OCI-LY1 (cell line): ENCODE measurements around the gene PSMD2.
A peak's percentile ranks its signal among the peaks of the same experiment; 100 is the strongest.

Experiments
- H2AFZ ChIP-seq: fragments of 200-600 bp; sonication (generic), shearing (Covaris generic); 2 replicates; pipeline ENCODE4 v1.6.0; 2014; ENCODE audit warnings: antibody characterized with exemption, mild to moderate bottlenecking, low read length
- H3F3A ChIP-seq: fragments of 200-600 bp; sonication (generic), shearing (Covaris generic); 2 replicates; pipeline ENCODE4 v1.6.0; 2014; ENCODE audit warnings: mild to moderate bottlenecking, antibody characterized with exemption, low read length, moderate library complexity; ENCODE audit not compliant: insufficient read depth
- H3K27ac ChIP-seq: fragments of 200-600 bp; sonication (generic); 2 replicates; pipeline ENCODE4 v1.5.1; 2014; ENCODE audit warnings: low read length, mixed run types, mild to moderate bottlenecking, low read depth; ENCODE audit not compliant: poor library complexity, severe bottlenecking
- H3K27me3 ChIP-seq: fragments of 200-600 bp; sonication (generic); 2 replicates; pipeline ENCODE4 v1.6.0; 2014; ENCODE audit warnings: antibody characterized with exemption, mild to moderate bottlenecking, low read length, moderate library complexity; ENCODE audit not compliant: insufficient read depth
- H3K36me3 ChIP-seq: fragments of 200-600 bp; sonication (generic); 2 replicates; pipeline ENCODE4 v1.6.1; 2014; ENCODE audit warnings: mild to moderate bottlenecking, antibody characterized with exemption, low read length, moderate library complexity, mixed read lengths; ENCODE audit not compliant: insufficient read depth
- H3K4me1 ChIP-seq: fragments of 200-600 bp; sonication (generic); 2 replicates; pipeline ENCODE4 v1.5.1; 2014; ENCODE audit warnings: mild to moderate bottlenecking, low read length, moderate library complexity; ENCODE audit not compliant: insufficient read depth, severe bottlenecking
- H3K4me2 ChIP-seq: fragments of 200-600 bp; sonication (generic), shearing (Covaris generic); 2 replicates; pipeline ENCODE4 v1.6.1; 2014; ENCODE audit warnings: low read length
- H3K4me3 ChIP-seq: fragments of 200-600 bp; sonication (generic); 2 replicates; pipeline ENCODE4 v1.5.1; 2014; ENCODE audit warnings: low read length, low read depth, mild to moderate bottlenecking, mixed read lengths; ENCODE audit not compliant: poor library complexity, severe bottlenecking
- H3K79me2 ChIP-seq: fragments of 200-600 bp; shearing (Covaris generic); 2 replicates; pipeline ENCODE4 v1.6.1; 2016; ENCODE audit warnings: mixed run types, low read length, mixed read lengths; ENCODE audit not compliant: insufficient read depth
- H3K9ac ChIP-seq: fragments of 200-600 bp; sonication (generic), shearing (Covaris generic); 2 replicates; pipeline ENCODE4 v1.6.1; 2014; ENCODE audit warnings: mild to moderate bottlenecking, low read length, mixed read lengths
- H3K9me2 ChIP-seq: fragments of 200-600 bp; sonication (generic), shearing (Covaris generic); 2 replicates; pipeline ENCODE4 v1.6.1; 2014; ENCODE audit warnings: low read depth, mild to moderate bottlenecking, low read length, mixed read lengths
- H3K9me3 ChIP-seq: fragments of 200-600 bp; shearing (Covaris generic); 2 replicates; pipeline ENCODE4 v1.6.1; 2014; ENCODE audit warnings: low read length, mixed read lengths
- H4K20me1 ChIP-seq: fragments of 200-600 bp; sonication (generic), shearing (Covaris generic); 2 replicates; pipeline ENCODE4 v1.6.0; 2016; ENCODE audit warnings: mild to moderate bottlenecking, low read length; ENCODE audit not compliant: insufficient read depth
- EZH2 ChIP-seq: fragments of 200-600 bp; sonication (generic), shearing (Covaris generic); IDR thresholded peaks from 2 replicates; pipeline ENCODE4 v1.8.0; 2017; ENCODE audit warnings: borderline replicate concordance, mixed run types, mild to moderate bottlenecking, antibody characterized with exemption, low read length, moderate library complexity, mixed read lengths
- TF ChIP-seq, protein P1 (sequence below): fragments of 200-600 bp; sonication (generic), shearing (Covaris generic); IDR thresholded peaks from 2 replicates; pipeline ENCODE4 v1.5.1; 2017; ENCODE audit warnings: mild to moderate bottlenecking, antibody characterized with exemption, low read length, moderate library complexity, mixed read lengths

The PSMD2 gene

DNA sequence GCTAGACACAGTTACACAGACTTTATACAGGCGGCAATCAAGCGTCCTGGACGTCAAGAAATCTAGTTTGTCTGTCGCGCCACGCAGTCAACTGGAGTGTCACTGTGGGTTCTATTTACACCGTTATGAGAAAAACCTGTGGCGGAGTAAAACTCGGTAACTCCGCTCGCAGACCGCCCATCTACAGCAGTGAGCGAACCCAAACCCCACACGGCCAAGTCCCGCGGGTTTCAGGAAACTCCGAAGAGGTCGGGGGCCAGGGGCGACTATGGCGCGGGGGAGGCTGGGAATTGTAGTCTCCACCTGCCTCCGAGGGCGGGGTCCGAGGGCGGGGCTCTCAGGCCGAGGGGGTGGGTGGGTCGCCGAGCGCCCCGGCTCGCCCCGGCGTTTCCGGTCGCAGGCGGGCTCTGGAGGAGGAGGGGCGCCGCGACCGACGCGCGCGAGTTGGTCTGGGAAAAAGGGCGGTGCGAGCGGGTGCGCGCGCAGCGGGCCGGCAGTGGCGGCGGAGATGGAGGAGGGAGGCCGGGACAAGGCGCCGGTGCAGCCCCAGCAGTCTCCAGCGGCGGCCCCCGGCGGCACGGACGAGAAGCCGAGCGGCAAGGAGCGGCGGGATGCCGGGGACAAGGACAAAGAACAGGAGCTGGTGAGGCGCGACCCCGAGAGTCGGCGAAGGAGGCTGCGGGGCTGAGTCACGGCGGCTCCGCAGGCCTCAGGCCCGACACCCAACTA lies at the start of gene PSMD2:
TSS of gene PSMD2 (plus strand) at position 483 of the 729 bp plus-strand sequence. CDS start at position 509, 26 bp downstream.
- Histone ChIP-seq H3K27ac (no peak within 1 kb of the TSS), H3K9me3 (no peaks in the 10 kb centered on the region), H4K20me1 (no peaks in the 10 kb centered on the region), H3K9ac (peak within 1 kb of the TSS; percentile 93), H3K9me2 (no peaks in the 10 kb centered on the region), H3K79me2 (peaks cover 15% of the 10 kb centered on the region), H2AFZ (peak within 1 kb of the TSS; percentile 42; the same call in 1 of the 2 replicates), H3K36me3 (peaks cover 40% of the 10 kb centered on the region), H3K4me2 (peak within 1 kb of the TSS; percentile 89), H3K4me1 (peaks cover 19% of the 10 kb centered on the region), H3F3A (no peaks in the 10 kb centered on the region), H3K4me3 (peak within 1 kb of the TSS; percentile 92), H3K27me3 (no peaks in the 10 kb centered on the region)
- TF ChIP-seq, protein P1, sequence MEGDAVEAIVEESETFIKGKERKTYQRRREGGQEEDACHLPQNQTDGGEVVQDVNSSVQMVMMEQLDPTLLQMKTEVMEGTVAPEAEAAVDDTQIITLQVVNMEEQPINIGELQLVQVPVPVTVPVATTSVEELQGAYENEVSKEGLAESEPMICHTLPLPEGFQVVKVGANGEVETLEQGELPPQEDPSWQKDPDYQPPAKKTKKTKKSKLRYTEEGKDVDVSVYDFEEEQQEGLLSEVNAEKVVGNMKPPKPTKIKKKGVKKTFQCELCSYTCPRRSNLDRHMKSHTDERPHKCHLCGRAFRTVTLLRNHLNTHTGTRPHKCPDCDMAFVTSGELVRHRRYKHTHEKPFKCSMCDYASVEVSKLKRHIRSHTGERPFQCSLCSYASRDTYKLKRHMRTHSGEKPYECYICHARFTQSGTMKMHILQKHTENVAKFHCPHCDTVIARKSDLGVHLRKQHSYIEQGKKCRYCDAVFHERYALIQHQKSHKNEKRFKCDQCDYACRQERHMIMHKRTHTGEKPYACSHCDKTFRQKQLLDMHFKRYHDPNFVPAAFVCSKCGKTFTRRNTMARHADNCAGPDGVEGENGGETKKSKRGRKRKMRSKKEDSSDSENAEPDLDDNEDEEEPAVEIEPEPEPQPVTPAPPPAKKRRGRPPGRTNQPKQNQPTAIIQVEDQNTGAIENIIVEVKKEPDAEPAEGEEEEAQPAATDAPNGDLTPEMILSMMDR: no peak
- TF ChIP-seq EZH2: no peak

DNA sequence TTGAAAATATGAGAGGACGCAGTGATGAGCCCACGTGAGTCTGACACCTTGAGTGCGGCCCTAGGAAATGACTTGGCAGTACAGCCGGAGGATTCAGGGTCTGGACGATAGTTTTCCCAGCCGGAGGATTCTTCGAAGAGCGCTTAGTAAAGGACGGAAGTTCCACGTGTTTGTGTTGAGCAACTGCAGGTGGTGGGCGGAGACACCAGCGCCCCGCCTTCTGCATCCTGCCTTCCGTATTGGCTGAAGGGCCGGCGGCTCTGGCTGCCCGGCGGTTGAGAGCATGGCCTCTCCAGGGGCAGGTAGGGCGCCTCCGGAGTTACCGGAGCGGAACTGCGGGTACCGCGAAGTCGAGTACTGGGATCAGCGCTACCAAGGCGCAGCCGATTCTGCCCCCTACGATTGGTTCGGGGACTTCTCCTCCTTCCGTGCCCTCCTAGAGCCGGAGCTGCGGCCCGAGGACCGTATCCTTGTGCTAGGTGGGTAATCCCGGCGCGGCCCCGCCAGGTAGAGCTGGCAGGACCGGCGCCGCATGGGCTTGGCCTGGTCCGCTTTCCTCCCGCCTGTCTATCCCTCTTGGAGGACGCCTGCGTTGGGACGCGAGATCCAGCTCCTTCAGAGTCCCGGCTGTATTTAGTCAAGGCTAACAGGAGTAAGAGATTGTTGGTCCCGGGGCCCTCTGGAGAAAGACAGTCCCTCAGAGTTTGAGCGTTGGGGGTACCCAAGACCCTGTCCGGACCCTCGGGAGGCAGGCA lies 49.5 kb upstream of the PSMD2 start, which contains the start of gene EEF1AKMT4:
TSS of gene EEF1AKMT4 (plus strand) at position 261 of the 755 bp plus-strand sequence. CDS start at position 284, 23 bp downstream.
- Histone ChIP-seq H3K9me3 (no peaks in the 10 kb centered on the region), H3K4me1 (peaks cover 14% of the 10 kb centered on the region), H3K27ac (peak within 1 kb of the TSS; percentile 94), H3K9me2 (no peaks in the 10 kb centered on the region), H3K4me2 (peak within 1 kb of the TSS; percentile 99), H3F3A (no peaks in the 10 kb centered on the region), H3K36me3 (peaks cover 15% of the 10 kb centered on the region), H3K27me3 (no peaks in the 10 kb centered on the region), H2AFZ (peak within 1 kb of the TSS; percentile 98), H3K79me2 (peaks cover 10% of the 10 kb centered on the region), H3K9ac (peak within 1 kb of the TSS; percentile 98), H4K20me1 (no peaks in the 10 kb centered on the region), H3K4me3 (peak within 1 kb of the TSS; percentile 76)
- no peak for TF ChIP-seq EZH2
- TF ChIP-seq, protein P1: no peak

GRCh38 chr3:184250167-184250828 lies 48.7 kb upstream of the PSMD2 start:
- H3K4me1 ChIP-seq: peaks cover 14% of the 10 kb centered on the region
- H3K9me2 ChIP-seq: no peaks in the 10 kb centered on the region
- peak overlapping the region; percentile 99 for H3K4me2 ChIP-seq
- peak overlapping the region; percentile 76 for H3K4me3 ChIP-seq
- peak overlapping the region; percentile 82 for H3K9ac ChIP-seq
- peak overlapping the region; percentile 64 for H2AFZ ChIP-seq
- TF ChIP-seq, protein P1: peak; percentile 98
- no peak for TF ChIP-seq EZH2
- H3F3A ChIP-seq: no peaks in the 10 kb centered on the region
- no peaks in the 10 kb centered on the region for H4K20me1 ChIP-seq
- no peaks in the 10 kb centered on the region for H3K9me3 ChIP-seq
- peak overlapping the region; percentile 62 for H3K27ac ChIP-seq
- H3K36me3 ChIP-seq: peaks cover 8% of the 10 kb centered on the region
- no peaks in the 10 kb centered on the region for H3K27me3 ChIP-seq
- H3K79me2 ChIP-seq: peaks cover 10% of the 10 kb centered on the region
